HCT116 (cell line): ENCODE measurements around the gene GRAP. TPM values are rescaled to one million over a fixed set of nuclear protein-coding genes. Genes with fewer than 3 reads are reported as not detected.

ENCODE experiments used
- ATAC-seq: fragments of 200-7000 bp; cut with Tn5 transposase; 2 replicates; pipeline ENCODE4 v1.9.1; 2020; ENCODE audit warnings: mild to moderate bottlenecking, moderate library complexity
- BruUV-seq: library from RNA; stranded (reverse); fragments of 400-500 nt; replicated peaks from 2 replicates; lab custom pipeline; 2021; lab: Mats Ljungman, UMichigan
- CTCF ChIA-PET: fragments of 300-600 bp; sonication (Branson Sonifier 250); formaldehyde crosslinking; loops from one replicate; lab custom pipeline; 2021; ENCODE audit warnings: antibody characterized with exemption; lab: Charles Lee
- POLR2A ChIA-PET: fragments of 300-600, 350-600 bp; sonication (Branson Sonifier 250); formaldehyde crosslinking; loops from one replicate; lab custom pipeline; 2021; ENCODE audit warnings: antibody characterized with exemption; lab: Charles Lee
- RAD21 ChIA-PET, 2 experiments: fragments of 300-600 bp; sonication (Branson Sonifier 250); formaldehyde crosslinking; loops; one replicate each; lab custom pipeline; 2023; ENCODE audit warnings: low total read pairs in 2 of 2; ENCODE audit not compliant: uncharacterized antibody in 2 of 2, unreplicated experiment in 2 of 2, low non-redundant PET in 1 of 2; lab: Charles Lee
- DNase-seq: peaks from one replicate; pipeline ENCODE4 v3.0.0-alpha.2; 2010; ENCODE audit warnings: low read depth, low spot score
- H2AFZ ChIP-seq: fragments of 200-600 bp; shearing (Covaris generic), sonication (generic); 2 replicates; pipeline ENCODE4 v1.6.1; 2017; ENCODE audit warnings: low read depth, mixed run types, mixed read lengths, antibody characterized with exemption, low read length; ENCODE audit not compliant: poor library complexity, severe bottlenecking
- H3K27ac ChIP-seq: 2 replicates; pipeline ENCODE4 v1.5.1; 2012; ENCODE audit warnings: low read depth, low read length
- H3K27me3 ChIP-seq: fragments of 200-600 bp; sonication (generic); 2 replicates; pipeline ENCODE4 v1.6.1; 2016; ENCODE audit warnings: mixed run types, low read length, mixed read lengths; ENCODE audit not compliant: insufficient read depth
- H3K36me3 ChIP-seq, 2 experiments: fragments of 200-500 bp in 1 of 2; fragments of 200-600 bp in 1 of 2; sonication (Bioruptor generic) in 1 of 2; sonication (generic) in 1 of 2; 2 replicates each; pipeline versions ENCODE4 v1.5.1 to v1.6.1; 2014 to 2016; ENCODE audit warnings: low read length in 2 of 2, inconsistent platforms in 1 of 2, mixed read lengths in 1 of 2, mixed run types in 1 of 2; ENCODE audit not compliant: insufficient read depth in 2 of 2, control insufficient read depth in 1 of 2
- H3K4me1 ChIP-seq, 2 experiments: fragments of 200-600 bp in 1 of 2; sonication (generic) in 1 of 2; 2 replicates each; pipeline versions ENCODE4 v1.5.1 to v1.6.1; 2012 to 2017; ENCODE audit warnings: low read length in 2 of 2, inconsistent platforms in 1 of 2, mild to moderate bottlenecking in 1 of 2, mixed read lengths in 1 of 2, mixed run types in 1 of 2, moderate library complexity in 1 of 2; ENCODE audit not compliant: insufficient read depth in 2 of 2, control insufficient read depth in 1 of 2
- H3K4me2 ChIP-seq: fragments of 200-600 bp; sonication (generic); 2 replicates; pipeline ENCODE4 v1.6.1; 2017; ENCODE audit warnings: mixed run types, low read length, mixed read lengths
- H3K4me3 ChIP-seq, 2 experiments: fragments of 200-600 bp in 1 of 2; sonication (generic) in 1 of 2; replicated peaks in 1 of 2; 2 replicates each; pipeline ENCODE4 v1.5.1; 2011 to 2016; ENCODE audit warnings: low read length in 2 of 2, control low read depth in 1 of 2, low read depth in 1 of 2, mild to moderate bottlenecking in 1 of 2, mixed read lengths in 1 of 2, mixed run types in 1 of 2
- H3K79me2 ChIP-seq: fragments of 200-600 bp; sonication (generic); 2 replicates; pipeline ENCODE4 v1.6.1; 2017; ENCODE audit warnings: mild to moderate bottlenecking, mixed run types, low read length, moderate library complexity, mixed read lengths; ENCODE audit not compliant: insufficient read depth
- H3K9ac ChIP-seq: fragments of 200-600 bp; sonication (generic); 2 replicates; pipeline ENCODE4 v1.6.1; 2016; ENCODE audit warnings: low read length, mixed read lengths
- H3K9me2 ChIP-seq: fragments of 200-600 bp; sonication (generic), shearing (Covaris generic); 2 replicates; pipeline ENCODE4 v1.6.1; 2017; ENCODE audit warnings: mixed run types, mild to moderate bottlenecking, moderate library complexity; ENCODE audit not compliant: insufficient read depth
- H3K9me3 ChIP-seq, 2 experiments: fragments of 200-500 bp in 1 of 2; fragments of 200-600 bp in 1 of 2; sonication (Bioruptor generic) in 1 of 2; sonication (generic) in 1 of 2; 2 replicates each; pipeline ENCODE4 v1.6.1; 2014 to 2017; ENCODE audit warnings: low read length in 2 of 2, mixed read lengths in 2 of 2, inconsistent platforms in 1 of 2, low read depth in 1 of 2, mild to moderate bottlenecking in 1 of 2, mixed run types in 1 of 2, moderate library complexity in 1 of 2; ENCODE audit not compliant: control insufficient read depth in 1 of 2, insufficient read depth in 1 of 2
- H4K20me1 ChIP-seq: fragments of 200-600 bp; sonication (generic), shearing (Covaris generic); 2 replicates; pipeline ENCODE4 v1.6.1; 2017; ENCODE audit warnings: mixed run types, mild to moderate bottlenecking, moderate library complexity; ENCODE audit not compliant: insufficient read depth
- CBX3 ChIP-seq: IDR thresholded peaks from 2 replicates; pipeline ENCODE4 v1.6.1; 2012; ENCODE audit warnings: low read depth
- EGR1 ChIP-seq: IDR thresholded peaks from 2 replicates; pipeline ENCODE4 v1.6.1; 2012; ENCODE audit warnings: low read depth
- EZH2 ChIP-seq: fragments of 200-600 bp; sonication (generic); IDR thresholded peaks from 2 replicates; pipeline ENCODE4 v1.6.1; 2017; ENCODE audit warnings: antibody characterized with exemption, mixed run types
- FOSL1 ChIP-seq: IDR thresholded peaks from 2 replicates; pipeline ENCODE4 v1.6.1; 2012; ENCODE audit warnings: low read depth
- JUND ChIP-seq: IDR thresholded peaks from 2 replicates; pipeline ENCODE4 v1.6.1; 2012
- POLR2A ChIP-seq: IDR thresholded peaks from 2 replicates; pipeline ENCODE4 v1.7.0; 2011; ENCODE audit warnings: borderline replicate concordance; ENCODE audit not compliant: insufficient read depth, insufficient read length; ENCODE audit errors: extremely low read depth
- POLR2AphosphoS5 ChIP-seq: IDR thresholded peaks from 2 replicates; pipeline ENCODE4 v1.6.1; 2011; ENCODE audit warnings: mild to moderate bottlenecking, low read depth, low read length, moderate library complexity
- RAD21 ChIP-seq: IDR thresholded peaks from 2 replicates; pipeline ENCODE4 v1.6.1; 2012; ENCODE audit warnings: low read depth, mild to moderate bottlenecking
- SP1 ChIP-seq: IDR thresholded peaks from 2 replicates; pipeline ENCODE4 v1.6.1; 2012; ENCODE audit warnings: low read depth
- TCF7L2 ChIP-seq: IDR thresholded peaks from 2 replicates; pipeline ENCODE4 v1.7.0; 2011; ENCODE audit warnings: borderline replicate concordance, inconsistent platforms; ENCODE audit not compliant: insufficient read depth, insufficient read length; ENCODE audit errors: extremely low read depth
- YY1 ChIP-seq: IDR thresholded peaks from 2 replicates; pipeline ENCODE4 v1.6.1; 2011; ENCODE audit warnings: low read length, low read depth, moderate library complexity, mild to moderate bottlenecking; ENCODE audit not compliant: insufficient replicate concordance; ENCODE audit errors: extremely low read depth
- ZFX ChIP-seq: fragments of 450-650 bp; IDR thresholded peaks from 2 replicates; pipeline ENCODE4 v1.6.1; 2017
- ZNF274 ChIP-seq: fragments of 200-500 bp; sonication (Bioruptor generic); IDR thresholded peaks from 2 replicates; pipeline ENCODE4 v1.6.1; 2014; ENCODE audit warnings: mild to moderate bottlenecking, low read depth, low read length, inconsistent platforms
- intact Hi-C: fragments of 100-400 bp; cut with micrococcal nuclease; formaldehyde crosslinking; loops from 2 replicates; pipeline ENCODE4 v1.10.0; 2022
- total RNA-seq: library from RNA; stranded (reverse); gene quantifications from one replicate; pipeline ENCODE4 v1.2.1, GENCODE V29; 2021; ENCODE audit not compliant: unreplicated experiment
- TF ChIP-seq, protein P1 (sequence below): IDR thresholded peaks from 2 replicates; pipeline ENCODE4 v1.6.1; 2012
- TF ChIP-seq, protein P2 (sequence below): IDR thresholded peaks from 2 replicates; pipeline ENCODE4 v1.6.1; 2012; ENCODE audit warnings: low read depth
- TF ChIP-seq, protein P3 (sequence below), 3 experiments: fragments of 200-600 bp in 1 of 3; sonication (generic) in 1 of 3; IDR thresholded peaks in 2 of 3; conservative IDR thresholded peaks in 1 of 3; 2 replicates each; pipeline ENCODE4 v1.5.1; 2012 to 2017; ENCODE audit warnings: low read depth in 2 of 3, low read length in 2 of 3, antibody characterized with exemption in 1 of 3, borderline replicate concordance in 1 of 3, control low read depth in 1 of 3, mild to moderate bottlenecking in 1 of 3, mixed read lengths in 1 of 3, mixed run types in 1 of 3, moderate library complexity in 1 of 3; ENCODE audit not compliant: insufficient read depth in 1 of 3

GRAP gene
- total RNA-seq, 1 experiment from 2014 or later, result 0.27 TPM

DNA sequence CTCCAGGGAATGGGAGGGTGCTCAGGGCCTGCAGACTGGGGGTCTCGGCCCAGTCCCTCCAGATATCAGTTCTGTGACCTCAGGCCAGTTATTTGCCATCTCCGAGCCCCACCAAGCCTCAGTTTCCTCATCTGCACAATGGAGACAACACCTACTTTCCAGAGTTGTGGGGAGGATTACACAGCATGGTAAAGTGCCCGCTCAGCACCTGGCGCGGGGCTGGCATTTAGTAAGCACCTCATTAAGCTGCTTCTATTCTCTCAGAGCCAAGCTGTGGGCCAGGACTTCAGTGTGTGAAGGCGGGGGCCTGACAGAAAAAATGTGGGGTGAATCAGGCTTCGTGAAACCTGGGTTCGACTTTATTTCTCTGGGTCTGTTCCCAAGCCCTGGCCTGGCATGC is 47.4 kb downstream of the GRAP start:
- H3K79me2 ChIP-seq, result peaks cover 95% of the 10 kb centered on the region

DNA sequence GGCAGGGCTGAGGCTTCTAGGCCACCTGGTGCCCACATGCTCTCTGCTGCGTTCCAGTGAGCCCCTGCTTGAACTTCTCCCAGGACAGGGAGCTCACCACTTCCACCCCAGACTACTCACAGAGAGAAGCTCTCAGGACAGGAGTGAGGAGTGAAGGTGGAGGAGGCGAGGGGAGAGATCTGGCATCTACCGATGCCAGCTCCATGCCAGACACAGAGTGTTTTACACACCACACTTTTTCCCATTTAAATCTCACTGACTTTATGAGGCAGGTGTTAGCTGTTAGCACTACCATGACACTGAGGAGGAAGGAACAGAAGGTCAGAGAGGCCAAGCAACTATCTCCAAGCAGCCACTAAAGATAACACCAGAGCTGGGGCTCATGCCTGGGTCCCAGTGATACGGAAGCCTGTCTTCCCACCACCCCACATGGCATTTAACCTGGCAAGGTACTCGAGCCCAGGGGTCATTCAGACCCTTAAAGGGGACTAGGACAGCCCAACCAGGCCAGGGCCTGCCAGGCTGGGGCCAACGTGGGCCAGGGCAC is 49.0 kb downstream of the GRAP start:
- RAD21 ChIA-PET, result no interaction called here
- H3K9me3 ChIP-seq, result peaks cover 0 to 5% of the 10 kb centered on the region in 2 experiments; a peak in 2 of 4 replicates
- no TSS peak for BruUV-seq
- H3K4me3 ChIP-seq, result no peak overlapping the region
- intact Hi-C loops, result no loop called here
- peaks cover 9 to 58% of the 10 kb centered on the region in 2 experiments; a peak in 3 of 4 replicates for H3K36me3 ChIP-seq
- H3K9ac ChIP-seq, result no peak overlapping the region
- TF ChIP-seq, protein P1, sequence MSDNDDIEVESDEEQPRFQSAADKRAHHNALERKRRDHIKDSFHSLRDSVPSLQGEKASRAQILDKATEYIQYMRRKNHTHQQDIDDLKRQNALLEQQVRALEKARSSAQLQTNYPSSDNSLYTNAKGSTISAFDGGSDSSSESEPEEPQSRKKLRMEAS, result no peak
- no peak for TF ChIP-seq ZFX
- no peak for TF ChIP-seq SP1
- TF ChIP-seq, protein P2, sequence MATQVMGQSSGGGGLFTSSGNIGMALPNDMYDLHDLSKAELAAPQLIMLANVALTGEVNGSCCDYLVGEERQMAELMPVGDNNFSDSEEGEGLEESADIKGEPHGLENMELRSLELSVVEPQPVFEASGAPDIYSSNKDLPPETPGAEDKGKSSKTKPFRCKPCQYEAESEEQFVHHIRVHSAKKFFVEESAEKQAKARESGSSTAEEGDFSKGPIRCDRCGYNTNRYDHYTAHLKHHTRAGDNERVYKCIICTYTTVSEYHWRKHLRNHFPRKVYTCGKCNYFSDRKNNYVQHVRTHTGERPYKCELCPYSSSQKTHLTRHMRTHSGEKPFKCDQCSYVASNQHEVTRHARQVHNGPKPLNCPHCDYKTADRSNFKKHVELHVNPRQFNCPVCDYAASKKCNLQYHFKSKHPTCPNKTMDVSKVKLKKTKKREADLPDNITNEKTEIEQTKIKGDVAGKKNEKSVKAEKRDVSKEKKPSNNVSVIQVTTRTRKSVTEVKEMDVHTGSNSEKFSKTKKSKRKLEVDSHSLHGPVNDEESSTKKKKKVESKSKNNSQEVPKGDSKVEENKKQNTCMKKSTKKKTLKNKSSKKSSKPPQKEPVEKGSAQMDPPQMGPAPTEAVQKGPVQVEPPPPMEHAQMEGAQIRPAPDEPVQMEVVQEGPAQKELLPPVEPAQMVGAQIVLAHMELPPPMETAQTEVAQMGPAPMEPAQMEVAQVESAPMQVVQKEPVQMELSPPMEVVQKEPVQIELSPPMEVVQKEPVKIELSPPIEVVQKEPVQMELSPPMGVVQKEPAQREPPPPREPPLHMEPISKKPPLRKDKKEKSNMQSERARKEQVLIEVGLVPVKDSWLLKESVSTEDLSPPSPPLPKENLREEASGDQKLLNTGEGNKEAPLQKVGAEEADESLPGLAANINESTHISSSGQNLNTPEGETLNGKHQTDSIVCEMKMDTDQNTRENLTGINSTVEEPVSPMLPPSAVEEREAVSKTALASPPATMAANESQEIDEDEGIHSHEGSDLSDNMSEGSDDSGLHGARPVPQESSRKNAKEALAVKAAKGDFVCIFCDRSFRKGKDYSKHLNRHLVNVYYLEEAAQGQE, result no peak
- TF ChIP-seq FOSL1, result no peak
- TF ChIP-seq, protein P3, sequence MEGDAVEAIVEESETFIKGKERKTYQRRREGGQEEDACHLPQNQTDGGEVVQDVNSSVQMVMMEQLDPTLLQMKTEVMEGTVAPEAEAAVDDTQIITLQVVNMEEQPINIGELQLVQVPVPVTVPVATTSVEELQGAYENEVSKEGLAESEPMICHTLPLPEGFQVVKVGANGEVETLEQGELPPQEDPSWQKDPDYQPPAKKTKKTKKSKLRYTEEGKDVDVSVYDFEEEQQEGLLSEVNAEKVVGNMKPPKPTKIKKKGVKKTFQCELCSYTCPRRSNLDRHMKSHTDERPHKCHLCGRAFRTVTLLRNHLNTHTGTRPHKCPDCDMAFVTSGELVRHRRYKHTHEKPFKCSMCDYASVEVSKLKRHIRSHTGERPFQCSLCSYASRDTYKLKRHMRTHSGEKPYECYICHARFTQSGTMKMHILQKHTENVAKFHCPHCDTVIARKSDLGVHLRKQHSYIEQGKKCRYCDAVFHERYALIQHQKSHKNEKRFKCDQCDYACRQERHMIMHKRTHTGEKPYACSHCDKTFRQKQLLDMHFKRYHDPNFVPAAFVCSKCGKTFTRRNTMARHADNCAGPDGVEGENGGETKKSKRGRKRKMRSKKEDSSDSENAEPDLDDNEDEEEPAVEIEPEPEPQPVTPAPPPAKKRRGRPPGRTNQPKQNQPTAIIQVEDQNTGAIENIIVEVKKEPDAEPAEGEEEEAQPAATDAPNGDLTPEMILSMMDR (IDR thresholded peaks at IDR 0.05 in 2 of 3, conservative IDR thresholded peaks at IDR 0.05 in 1 of 3; ENCODE audit: borderline replicate concordance in 1 of 3, insufficient read depth in 1 of 3, low read depth in 2 of 3, low read length in 2 of 3), result no peak
- TF ChIP-seq TCF7L2, result no peak
- TF ChIP-seq EZH2, result no peak
- TF ChIP-seq JUND, result no peak
- no peak for TF ChIP-seq CBX3
- TF ChIP-seq EGR1, result no peak
- no peak for TF ChIP-seq ZNF274
- TF ChIP-seq POLR2AphosphoS5, result no peak
- TF ChIP-seq POLR2A, result no peak
- TF ChIP-seq, all 23 proteins: peak for 0
- H3K9me2 ChIP-seq, result no peaks in the 10 kb centered on the region
- no peak overlapping the region for H3K4me2 ChIP-seq
- DNase-seq (no peak), ATAC-seq (no peak)
- ChIA-PET POLR2A (no interaction called here), CTCF (no interaction called here)
- no peak overlapping the region for H2AFZ ChIP-seq
- H3K79me2 ChIP-seq, result peaks cover 96% of the 10 kb centered on the region
- H3K27me3 ChIP-seq, result no peaks in the 10 kb centered on the region
- no peaks in the 10 kb centered on the region; the same call in 1 of the 2 replicates for H4K20me1 ChIP-seq
- H3K4me1 ChIP-seq, result peaks cover 0 to 7% of the 10 kb centered on the region in 2 experiments; a peak in 1 of 4 replicates
- H3K27ac ChIP-seq, result no peak overlapping the region

More for the DNA sequence above, 47.4 kb downstream of the GRAP start:
- RAD21 ChIA-PET, result no interaction called here
- H3K9me2 ChIP-seq, result no peaks in the 10 kb centered on the region
- no peak overlapping the region for H3K27ac ChIP-seq
- no peak overlapping the region for H3K4me3 ChIP-seq
- H4K20me1 ChIP-seq, result no peaks in the 10 kb centered on the region; the same call in 1 of the 2 replicates
- no peak overlapping the region for H2AFZ ChIP-seq
- ATAC-seq, result no peak
- H3K4me2 ChIP-seq, result no peak overlapping the region
- TF ChIP-seq EGR1 (no peak), YY1 (no peak), SP1 (no peak), RAD21 (no peak)
- TF ChIP-seq, all 23 proteins: peak for 0
- Histone ChIP-seq H3K27me3 (no peaks in the 10 kb centered on the region), H3K9me3 (peaks cover 0 to 5% of the 10 kb centered on the region in 2 experiments; a peak in 2 of 4 replicates), H3K9ac (no peak overlapping the region), H3K36me3 (peaks cover 9 to 66% of the 10 kb centered on the region in 2 experiments; a peak in 3 of 4 replicates), H3K4me1 (peaks cover 9 to 20% of the 10 kb centered on the region in 2 experiments; a peak in 3 of 4 replicates)
- DNase-seq, result no peak
- no TSS peak for BruUV-seq
- POLR2A ChIA-PET, result no interaction called here
- CTCF ChIA-PET, result no interaction called here
- intact Hi-C loops, result no loop called here
